Tibial nerve (tissue), 4 donors: ENCODE measurements around the gene TRAF7.

Experiments
- CTCF ChIP-seq, 5 experiments: fragments of 200-600 bp in 3 of 5; fragments of 450-650 bp in 2 of 5; sonication (generic) in 3 of 5; IDR thresholded peaks; one replicate each; pipeline ENCODE4 v1.5.1; 2016 to 2019; ENCODE audit warnings: antibody characterized with exemption in 5 of 5, mild to moderate bottlenecking in 3 of 5, moderate library complexity in 2 of 5
- EP300 ChIP-seq, 2 donors: sonication (generic); formaldehyde crosslinking; IDR thresholded peaks; one replicate each; pipeline ENCODE4 v1.6.1; 2017; ENCODE audit warnings: antibody characterized with exemption in 2 of 2, mild to moderate bottlenecking in 1 of 2
- POLR2A ChIP-seq, 2 donors: fragments of 450-650 bp; IDR thresholded peaks; one replicate each; pipeline ENCODE4 v1.6.1; 2017; ENCODE audit warnings: antibody characterized with exemption in 2 of 2, mild to moderate bottlenecking in 2 of 2, moderate library complexity in 2 of 2

GRCh38 chr16:2196981-2197511 lies 41.5 kb downstream of the TRAF7 start:
- TF ChIP-seq CTCF (IDR thresholded peaks at IDR 0.05) (no peak), EP300 (IDR thresholded peaks at IDR 0.05) (no peak), POLR2A (IDR thresholded peaks at IDR 0.05) (no peak)
